Upper lobe of left lung (tissue), 6 donors: ENCODE measurements around the gene XPC. TPM values are rescaled to one million over a fixed set of nuclear protein-coding genes. Genes with fewer than 3 reads are reported as not detected.

Source experiments
- ATAC-seq, 2 donors: fragments of 200-7000 bp; cut with Tn5 transposase; one replicate each; pipeline ENCODE4 v1.9.1; 2022; ENCODE audit warnings: mild to moderate bottlenecking in 2 of 2, moderate library complexity in 2 of 2; ENCODE audit not compliant: low FRiP score in 2 of 2
- DNase-seq, 2 donors: peaks; one replicate each; pipeline ENCODE4 v3.0.0-alpha.2; 2019 to 2020
- H3K27ac ChIP-seq, 4 donors: fragments of 200-600 bp; sonication (generic); one replicate each; pipeline ENCODE4 v1.5.1; 2016 to 2019
- H3K27me3 ChIP-seq, 4 donors: fragments of 200-600 bp; sonication (generic); one replicate each; pipeline ENCODE4 v1.5.1; 2017 to 2019
- H3K36me3 ChIP-seq, 4 donors: fragments of 200-600 bp; sonication (generic); one replicate each; pipeline ENCODE4 v1.5.1; 2016 to 2019
- H3K4me1 ChIP-seq, 4 donors: fragments of 200-600 bp; sonication (generic); one replicate each; pipeline ENCODE4 v1.5.1; 2018 to 2019
- H3K4me3 ChIP-seq, 4 donors: fragments of 200-600 bp; sonication (generic); one replicate each; pipeline ENCODE4 v1.5.1; 2017 to 2019; ENCODE audit warnings: mild to moderate bottlenecking in 2 of 4, moderate library complexity in 1 of 4
- H3K9me3 ChIP-seq, 4 donors: fragments of 200-600 bp; sonication (generic); one replicate each; pipeline ENCODE4 v1.5.1; 2018 to 2019
- CTCF ChIP-seq, 6 experiments: fragments of 450-650 bp in 4 of 6; fragments of 200-600 bp in 2 of 6; sonication (generic) in 2 of 6; IDR thresholded peaks; one replicate each; pipeline ENCODE4 v1.5.1; 2016 to 2019; ENCODE audit warnings: antibody characterized with exemption in 6 of 6
- EP300 ChIP-seq, 4 donors: sonication (generic); formaldehyde crosslinking; IDR thresholded peaks; one replicate each; pipeline ENCODE4 v1.5.1; 2017; ENCODE audit warnings: antibody characterized with exemption in 4 of 4, control low read depth in 2 of 4
- POLR2A ChIP-seq, 4 donors: fragments of 450-650 bp; IDR thresholded peaks; one replicate each; pipeline ENCODE4 v1.5.1; 2016 to 2017; ENCODE audit warnings: antibody characterized with exemption in 4 of 4, mild to moderate bottlenecking in 2 of 4
- POLR2AphosphoS5 ChIP-seq, 2 donors: sonication (generic); formaldehyde crosslinking; IDR thresholded peaks; one replicate each; pipeline ENCODE4 v1.5.1; 2017; ENCODE audit warnings: antibody characterized with exemption in 2 of 2
- WGBS, 2 donors: methylation state at CpG; one replicate each; pipeline ENCODE4 v1.1.5; 2017 to 2018; 5-methylcytosine and 5-hydroxymethylcytosine counted together
- total RNA-seq, 6 donors: library from RNA; depleted of rRNA in 4 of 6; stranded (reverse); fragments of >200 nt in 4 of 6; gene quantifications; one replicate each; pipeline versions ENCODE4 v1.1.0 to v1.2.1, GENCODE V29; 2016 to 2021
- donor health status: DM: no; HTN: no; CAD: no; lungs with moderate emphysema.
- donor health status: DM: no; HTN: yes; CAD: no; lungs with severe emphysema.

Gene XPC
- total RNA-seq, 6 donors from 2014 or later: 33.8 to 87.0 (median 46.6) TPM

GRCh38 chr3:14223595-14223994 is 45.2 kb upstream of the XPC start:
- Histone ChIP-seq H3K9me3 (peaks cover 2 to 10% (median 5%) of the 10 kb centered on the region in 4 donors), H3K4me1 (peaks cover 0 to 15% (median 7%) of the 10 kb centered on the region in 4 donors), H3K36me3 (no peaks in the 10 kb centered on the region), H3K4me3 (no peak overlapping the region), H3K27me3 (no peaks in the 10 kb centered on the region), H3K27ac (no peak overlapping the region)
- ATAC-seq (no peak), DNase-seq (no peak)
- TF ChIP-seq POLR2AphosphoS5 (IDR thresholded peaks at IDR 0.05): no peak
- TF ChIP-seq POLR2A (IDR thresholded peaks at IDR 0.05): no peak
- no peak for TF ChIP-seq EP300 (IDR thresholded peaks at IDR 0.05)
- no peak for TF ChIP-seq CTCF (IDR thresholded peaks at IDR 0.05)
- 76 to 100% methylated on average over 1 of the region's 1 CpG for WGBS, 2 donors

GRCh38 chr3:14222900-14223594 is 44.6 kb upstream of the XPC start:
- no peak for DNase-seq
- 67 to 82% methylated on average over 3 of the region's 3 CpGs for WGBS, 2 donors
- TF ChIP-seq CTCF (IDR thresholded peaks at IDR 0.05): no peak
- no peak for TF ChIP-seq EP300 (IDR thresholded peaks at IDR 0.05)
- TF ChIP-seq POLR2AphosphoS5 (IDR thresholded peaks at IDR 0.05): no peak
- TF ChIP-seq POLR2A (IDR thresholded peaks at IDR 0.05): no peak
- Histone ChIP-seq H3K36me3 (no peaks in the 10 kb centered on the region), H3K4me3 (no peak overlapping the region), H3K4me1 (peaks cover 0 to 10% (median 5%) of the 10 kb centered on the region in 4 donors), H3K27me3 (no peaks in the 10 kb centered on the region), H3K9me3 (peaks cover 2 to 10% (median 5%) of the 10 kb centered on the region in 4 donors), H3K27ac (no peak overlapping the region)
- ATAC-seq: no peak

- 35 to 36% methylated on average over 1 of the region's 1 CpG for WGBS, 2 donors
- ATAC-seq (no peak), DNase-seq (no peak)
- Histone ChIP-seq H3K4me3 (no peak overlapping the region), H3K27ac (no peak overlapping the region), H3K4me1 (peaks cover 0 to 10% (median 5%) of the 10 kb centered on the region in 4 donors), H3K36me3 (no peaks in the 10 kb centered on the region), H3K9me3 (peaks cover 2 to 10% (median 5%) of the 10 kb centered on the region in 4 donors), H3K27me3 (no peaks in the 10 kb centered on the region)
- TF ChIP-seq EP300 (IDR thresholded peaks at IDR 0.05) (no peak), CTCF (IDR thresholded peaks at IDR 0.05) (no peak), POLR2AphosphoS5 (IDR thresholded peaks at IDR 0.05) (no peak), POLR2A (IDR thresholded peaks at IDR 0.05) (no peak)
Measured at GRCh38 chr3:14222457-14222856, 44.1 kb upstream of the XPC start.

GRCh38 chr3:14221902-14222301 is 43.5 kb upstream of the XPC start:
- Histone ChIP-seq H3K27ac (no peak overlapping the region), H3K9me3 (peaks cover 2 to 10% (median 5%) of the 10 kb centered on the region in 4 donors), H3K4me3 (no peak overlapping the region), H3K4me1 (peaks cover 0 to 10% (median 5%) of the 10 kb centered on the region in 4 donors), H3K36me3 (no peaks in the 10 kb centered on the region), H3K27me3 (no peaks in the 10 kb centered on the region)
- ATAC-seq (no peak), DNase-seq (no peak)
- TF ChIP-seq POLR2A (IDR thresholded peaks at IDR 0.05): no peak
- TF ChIP-seq POLR2AphosphoS5 (IDR thresholded peaks at IDR 0.05): no peak
- no peak for TF ChIP-seq CTCF (IDR thresholded peaks at IDR 0.05)
- TF ChIP-seq EP300 (IDR thresholded peaks at IDR 0.05): no peak
- 94 to 95% methylated on average over 1 of the region's 1 CpG for WGBS, 2 donors

GRCh38 chr3:14220933-14221332 is 42.5 kb upstream of the XPC start:
- ATAC-seq: no peak
- Histone ChIP-seq H3K27me3 (no peaks in the 10 kb centered on the region), H3K4me3 (no peak overlapping the region), H3K9me3 (peaks cover 2 to 10% (median 5%) of the 10 kb centered on the region in 4 donors), H3K4me1 (peaks cover 0 to 8% (median 5%) of the 10 kb centered on the region in 4 donors), H3K27ac (no peak overlapping the region), H3K36me3 (no peaks in the 10 kb centered on the region)
- DNase-seq: no peak
- 90 to 94% methylated on average over 1 of the region's 1 CpG for WGBS, 2 donors
- TF ChIP-seq EP300 (IDR thresholded peaks at IDR 0.05) (no peak), POLR2A (IDR thresholded peaks at IDR 0.05) (no peak), POLR2AphosphoS5 (IDR thresholded peaks at IDR 0.05) (no peak), CTCF (IDR thresholded peaks at IDR 0.05) (no peak)
